Measurements from ENCODE around the gene SLC29A1. TPM values are rescaled to one million over a fixed set of nuclear protein-coding genes. Genes with fewer than 3 reads are reported as not detected.

SLC29A1 gene
- total RNA-seq, 1 experiment from 2014 or later, result 45.3 TPM

- no peak overlapping the region for H2AFZ ChIP-seq
Observed at GRCh38 chr6:44275271-44275748, 51.9 kb downstream of the SLC29A1 start.

GRCh38 chr6:44275749-44276648 is 52.6 kb downstream of the SLC29A1 start:
- H3K4me2 ChIP-seq, result no peak overlapping the region
- intact Hi-C loops (cut with micrococcal nuclease; ENCODE audit: unreplicated experiment), result no loop called here
- ChIA-PET CTCF (interaction anchor here (0.6 kb wide), 1 partner anchor 159 kb away, joined by 3 read pairs; no protein-coding TSS in a partner anchor), POLR2A (ENCODE audit: unreplicated experiment) (no interaction called here)
- BruUV-seq (replicated peaks), result no TSS peak
- H3K9me2 ChIP-seq (ENCODE audit: insufficient read depth), result no peaks in the 10 kb centered on the region
- no peak overlapping the region for H2AFZ ChIP-seq
- H3K79me2 ChIP-seq (ENCODE audit: low read depth), result no peaks in the 10 kb centered on the region
- no peaks in the 10 kb centered on the region for H4K20me1 ChIP-seq (ENCODE audit: insufficient read depth)
- TF ChIP-seq CTCF (conservative IDR thresholded peaks at IDR 0.05), result no peak
- no peak for TF ChIP-seq EZH2 (IDR thresholded peaks at IDR 0.05; ENCODE audit: low read depth)
- no peak overlapping the region for H3K4me3 ChIP-seq
- peaks cover 10% of the 10 kb centered on the region for H3K27me3 ChIP-seq (ENCODE audit: insufficient read depth, low read depth)
- H3K27ac ChIP-seq, result no peak overlapping the region
- H3F3A ChIP-seq (ENCODE audit: insufficient read depth, low read depth), result no peaks in the 10 kb centered on the region
- no peak for DNase-seq
- no peaks in the 10 kb centered on the region for H3K36me3 ChIP-seq (ENCODE audit: low read depth)
- no peaks in the 10 kb centered on the region for H3K4me1 ChIP-seq (replicated peaks; ENCODE audit: insufficient read depth)
- no peaks in the 10 kb centered on the region for H3K9me3 ChIP-seq (ENCODE audit: insufficient read depth, low read depth)

More at GRCh38 chr6:44275271-44275748, 51.9 kb downstream of the SLC29A1 start:
- no peak for TF ChIP-seq EZH2 (IDR thresholded peaks at IDR 0.05; ENCODE audit: low read depth)
- no peak for TF ChIP-seq CTCF (conservative IDR thresholded peaks at IDR 0.05)
- no TSS peak for BruUV-seq (replicated peaks)
- CTCF ChIA-PET, result no interaction called here
- intact Hi-C loops (cut with micrococcal nuclease; ENCODE audit: unreplicated experiment), result no loop called here
- H3K9me3 ChIP-seq (ENCODE audit: insufficient read depth, low read depth), result no peaks in the 10 kb centered on the region
- no peaks in the 10 kb centered on the region for H3K36me3 ChIP-seq (ENCODE audit: low read depth)
- no peaks in the 10 kb centered on the region for H3K9me2 ChIP-seq (ENCODE audit: insufficient read depth)
- H4K20me1 ChIP-seq (ENCODE audit: insufficient read depth), result no peaks in the 10 kb centered on the region
- no peaks in the 10 kb centered on the region for H3K79me2 ChIP-seq (ENCODE audit: low read depth)
- H3K4me2 ChIP-seq, result no peak overlapping the region
- POLR2A ChIA-PET (ENCODE audit: unreplicated experiment), result no interaction called here
- DNase-seq, result no peak
- H3K4me3 ChIP-seq, result no peak overlapping the region
- H3F3A ChIP-seq (ENCODE audit: insufficient read depth, low read depth), result no peaks in the 10 kb centered on the region
- H3K27ac ChIP-seq, result no peak overlapping the region
- peaks cover 3% of the 10 kb centered on the region; the same call in 1 of the 2 replicates for H3K27me3 ChIP-seq (ENCODE audit: insufficient read depth, low read depth)
- no peaks in the 10 kb centered on the region for H3K4me1 ChIP-seq (replicated peaks; ENCODE audit: insufficient read depth)

GRCh38 chr6:44276667-44277640 is 53.6 kb downstream of the SLC29A1 start:
- TF ChIP-seq EZH2 (IDR thresholded peaks at IDR 0.05; ENCODE audit: low read depth) (no peak), CTCF (conservative IDR thresholded peaks at IDR 0.05) (no peak)
- ChIA-PET CTCF (no interaction called here), POLR2A (ENCODE audit: unreplicated experiment) (no interaction called here)
- BruUV-seq (replicated peaks), result no TSS peak
- no peaks in the 10 kb centered on the region for H3K36me3 ChIP-seq (ENCODE audit: low read depth)
- H3K4me1 ChIP-seq (replicated peaks; ENCODE audit: insufficient read depth), result no peaks in the 10 kb centered on the region
- DNase-seq, result no peak
- H3K4me2 ChIP-seq, result no peak overlapping the region
- no peaks in the 10 kb centered on the region for H4K20me1 ChIP-seq (ENCODE audit: insufficient read depth)
- H3K9me2 ChIP-seq (ENCODE audit: insufficient read depth), result no peaks in the 10 kb centered on the region
- intact Hi-C loops (cut with micrococcal nuclease; ENCODE audit: unreplicated experiment), result no loop called here
- no peak overlapping the region for H2AFZ ChIP-seq
- H3F3A ChIP-seq (ENCODE audit: insufficient read depth, low read depth), result no peaks in the 10 kb centered on the region
- no peaks in the 10 kb centered on the region for H3K79me2 ChIP-seq (ENCODE audit: low read depth)
- peaks cover 19% of the 10 kb centered on the region for H3K27me3 ChIP-seq (ENCODE audit: insufficient read depth, low read depth)
- no peak overlapping the region for H3K4me3 ChIP-seq
- no peaks in the 10 kb centered on the region for H3K9me3 ChIP-seq (ENCODE audit: insufficient read depth, low read depth)
- no peak overlapping the region for H3K27ac ChIP-seq

Data from PC-9 (cell line).